ENCODE measurements around the gene CHN1.

The CHN1 gene

GRCh38 chr2:175008801-175009495 lies 3.8 kb upstream of the CHN1 start:
- Histone ChIP-seq H3K36me3 (ENCODE audit: low read depth) (no peaks in the 10 kb centered on the region), H3K4me1 (ENCODE audit: insufficient read depth, poor library complexity, severe bottlenecking) (no peaks in the 10 kb centered on the region), H3K4me3 (ENCODE audit: severe bottlenecking) (no peak overlapping the region), H3K27ac (ENCODE audit: poor library complexity, severe bottlenecking) (no peak overlapping the region), H3K27me3 (ENCODE audit: insufficient read depth, poor library complexity, severe bottlenecking) (peaks cover 24% of the 10 kb centered on the region), H3K9me3 (ENCODE audit: severe bottlenecking) (no peaks in the 10 kb centered on the region)
- no peak for DNase-seq (ENCODE audit: low spot score)
- TF ChIP-seq CTCF (IDR thresholded peaks at IDR 0.05; ENCODE audit: poor library complexity, severe bottlenecking): no peak
- no peak for ATAC-seq (ENCODE audit: low read depth)

GRCh38 chr2:175008009-175008408 lies 2.8 kb upstream of the CHN1 start:
- H3K27ac ChIP-seq (ENCODE audit: poor library complexity, severe bottlenecking): no peak overlapping the region
- H3K9me3 ChIP-seq (ENCODE audit: severe bottlenecking): no peaks in the 10 kb centered on the region
- no peaks in the 10 kb centered on the region for H3K36me3 ChIP-seq (ENCODE audit: low read depth)
- peaks cover 25% of the 10 kb centered on the region for H3K27me3 ChIP-seq (ENCODE audit: insufficient read depth, poor library complexity, severe bottlenecking)
- no peaks in the 10 kb centered on the region for H3K4me1 ChIP-seq (ENCODE audit: insufficient read depth, poor library complexity, severe bottlenecking)
- no peak for TF ChIP-seq CTCF (IDR thresholded peaks at IDR 0.05; ENCODE audit: poor library complexity, severe bottlenecking)
- no peak for DNase-seq (ENCODE audit: low spot score)
- ATAC-seq (ENCODE audit: low read depth): no peak
- no peak overlapping the region for H3K4me3 ChIP-seq (ENCODE audit: severe bottlenecking)

- no peaks in the 10 kb centered on the region for H3K4me1 ChIP-seq (ENCODE audit: insufficient read depth, poor library complexity, severe bottlenecking)
- TF ChIP-seq CTCF (IDR thresholded peaks at IDR 0.05; ENCODE audit: poor library complexity, severe bottlenecking): no peak
- ATAC-seq (ENCODE audit: low read depth): no peak
- H3K9me3 ChIP-seq (ENCODE audit: severe bottlenecking): no peaks in the 10 kb centered on the region
- DNase-seq (ENCODE audit: low spot score): no peak
- peaks cover 25% of the 10 kb centered on the region for H3K27me3 ChIP-seq (ENCODE audit: insufficient read depth, poor library complexity, severe bottlenecking)
- H3K27ac ChIP-seq (ENCODE audit: poor library complexity, severe bottlenecking): no peak overlapping the region
- H3K4me3 ChIP-seq (ENCODE audit: severe bottlenecking): no peak overlapping the region
- H3K36me3 ChIP-seq (ENCODE audit: low read depth): no peaks in the 10 kb centered on the region
Observed at GRCh38 chr2:175007510-175007909, 2.3 kb upstream of the CHN1 start.

GRCh38 chr2:175006281-175006680 lies 1.1 kb upstream of the CHN1 start:
- no peak for TF ChIP-seq CTCF (IDR thresholded peaks at IDR 0.05; ENCODE audit: poor library complexity, severe bottlenecking)
- Histone ChIP-seq H3K4me3 (ENCODE audit: severe bottlenecking) (no peak overlapping the region), H3K27me3 (ENCODE audit: insufficient read depth, poor library complexity, severe bottlenecking) (peaks cover 25% of the 10 kb centered on the region), H3K4me1 (ENCODE audit: insufficient read depth, poor library complexity, severe bottlenecking) (no peaks in the 10 kb centered on the region), H3K9me3 (ENCODE audit: severe bottlenecking) (no peaks in the 10 kb centered on the region), H3K27ac (ENCODE audit: poor library complexity, severe bottlenecking) (no peak overlapping the region), H3K36me3 (ENCODE audit: low read depth) (no peaks in the 10 kb centered on the region)
- no peak for ATAC-seq (ENCODE audit: low read depth)
- no peak for DNase-seq (ENCODE audit: low spot score)

- Histone ChIP-seq H3K4me3 (ENCODE audit: severe bottlenecking) (peak overlapping the region; percentile 49), H3K27ac (ENCODE audit: poor library complexity, severe bottlenecking) (no peak overlapping the region)
- no peak; the same call in 2 of the 3 replicates for ATAC-seq (ENCODE audit: low read depth)
Observed at GRCh38 chr2:175005733-175006264, 618 bp upstream of the CHN1 start.

More at GRCh38 chr2:175005733-175006264, 618 bp upstream of the CHN1 start:
- Histone ChIP-seq H3K27me3 (ENCODE audit: insufficient read depth, poor library complexity, severe bottlenecking) (peaks cover 25% of the 10 kb centered on the region), H3K9me3 (ENCODE audit: severe bottlenecking) (no peaks in the 10 kb centered on the region), H3K36me3 (ENCODE audit: low read depth) (no peaks in the 10 kb centered on the region), H3K4me1 (ENCODE audit: insufficient read depth, poor library complexity, severe bottlenecking) (no peaks in the 10 kb centered on the region)
- DNase-seq (ENCODE audit: low spot score): no peak
- TF ChIP-seq CTCF (IDR thresholded peaks at IDR 0.05; ENCODE audit: poor library complexity, severe bottlenecking): no peak

Data from RWPE2 (cell line).